Neuron (in vitro differentiated cells): ENCODE data around the gene SPSB2.
"Not testable (repeated sequence)": the region's sequence is repeated elsewhere in the genome, so short reads cannot be mapped to it uniquely, and the experiment has no call there.

Experiments
- H2AFZ ChIP-seq: one replicate; pipeline ENCODE4 v1.6.1; 2013; ENCODE audit warnings: low read depth, mild to moderate bottlenecking, inconsistent platforms, low read length, moderate library complexity
- H3K27me3 ChIP-seq: one replicate; pipeline ENCODE4 v1.6.1; 2013; ENCODE audit warnings: low read length; ENCODE audit not compliant: insufficient read depth
- H3K36me3 ChIP-seq: one replicate; pipeline ENCODE4 v1.6.1; 2013; ENCODE audit warnings: low read length; ENCODE audit not compliant: insufficient read depth
- H3K4me1 ChIP-seq: one replicate; pipeline ENCODE4 v1.6.1; 2013; ENCODE audit warnings: low read length; ENCODE audit not compliant: insufficient read depth
- H3K4me3 ChIP-seq: 2 replicates; pipeline ENCODE4 v1.5.1; 2013; ENCODE audit warnings: mild to moderate bottlenecking, low read length, moderate library complexity
- H3K9me3 ChIP-seq: one replicate; pipeline ENCODE4 v1.6.1; 2013; ENCODE audit warnings: low read length

SPSB2 gene

GRCh38 chr12:6890789-6891645 is 17.9 kb upstream of the SPSB2 start:
- Histone ChIP-seq H3K4me1 (peaks cover 6% of the 10 kb centered on the region), H2AFZ (peak overlapping the region; percentile 92), H3K36me3 (no peaks in the 10 kb centered on the region), H3K4me3 (peak overlapping the region; percentile 49), H3K9me3 (no peaks in the 10 kb centered on the region), H3K27me3 (no peaks in the 10 kb centered on the region)

GRCh38 chr12:6889775-6890573 is 16.9 kb upstream of the SPSB2 start:
- H3K4me1 ChIP-seq, H3K4me3 ChIP-seq, H3K36me3 ChIP-seq, H3K27me3 ChIP-seq, H3K9me3 ChIP-seq: not testable (repeated sequence)
- peak overlapping the region; percentile 92 for H2AFZ ChIP-seq

- H2AFZ ChIP-seq, H3K4me1 ChIP-seq, H3K27me3 ChIP-seq, H3K9me3 ChIP-seq, H3K4me3 ChIP-seq, H3K36me3 ChIP-seq: not testable (repeated sequence)
Measured at GRCh38 chr12:6888794-6889193, 15.7 kb upstream of the SPSB2 start.

- Histone ChIP-seq H3K27me3 (no peaks in the 10 kb centered on the region), H3K4me1 (peaks cover 6% of the 10 kb centered on the region), H3K4me3 (no peak overlapping the region), H3K36me3 (peaks cover 10% of the 10 kb centered on the region), H2AFZ (no peak overlapping the region), H3K9me3 (no peaks in the 10 kb centered on the region)
Measured at GRCh38 chr12:6888360-6888759, 15.3 kb upstream of the SPSB2 start.

- no peak overlapping the region for H2AFZ ChIP-seq
- no peak overlapping the region for H3K4me3 ChIP-seq
- no peaks in the 10 kb centered on the region for H3K27me3 ChIP-seq
- H3K9me3 ChIP-seq = no peaks in the 10 kb centered on the region
- peaks cover 6% of the 10 kb centered on the region for H3K4me1 ChIP-seq
- H3K36me3 ChIP-seq = peaks cover 10% of the 10 kb centered on the region
Measured at GRCh38 chr12:6887460-6887859, 14.4 kb upstream of the SPSB2 start.

- not testable (repeated sequence) for H3K9me3 ChIP-seq, H2AFZ ChIP-seq, H3K4me3 ChIP-seq, H3K27me3 ChIP-seq, H3K4me1 ChIP-seq
- peaks cover 10% of the 10 kb centered on the region for H3K36me3 ChIP-seq
Measured at GRCh38 chr12:6886206-6886999, 13.3 kb upstream of the SPSB2 start.

GRCh38 chr12:6884539-6884938 is 11.4 kb upstream of the SPSB2 start:
- Histone ChIP-seq H3K4me3 (no peak overlapping the region), H3K9me3 (no peaks in the 10 kb centered on the region), H2AFZ (no peak overlapping the region), H3K36me3 (peaks cover 10% of the 10 kb centered on the region), H3K4me1 (no peaks in the 10 kb centered on the region), H3K27me3 (no peaks in the 10 kb centered on the region)

- no peaks in the 10 kb centered on the region for H3K4me1 ChIP-seq
- H2AFZ ChIP-seq = no peak overlapping the region
- H3K27me3 ChIP-seq = no peaks in the 10 kb centered on the region
- no peaks in the 10 kb centered on the region for H3K9me3 ChIP-seq
- no peak overlapping the region for H3K4me3 ChIP-seq
- peaks cover 10% of the 10 kb centered on the region for H3K36me3 ChIP-seq
Measured at GRCh38 chr12:6883683-6884082, 10.6 kb upstream of the SPSB2 start.

- Histone ChIP-seq H3K36me3 (peaks cover 10% of the 10 kb centered on the region), H3K27me3 (no peaks in the 10 kb centered on the region), H3K4me1 (no peaks in the 10 kb centered on the region), H3K9me3 (no peaks in the 10 kb centered on the region), H2AFZ (no peak overlapping the region), H3K4me3 (no peak overlapping the region)
Measured at GRCh38 chr12:6883252-6883651, 10.1 kb upstream of the SPSB2 start.

GRCh38 chr12:6879824-6880223 is 6.7 kb upstream of the SPSB2 start:
- not testable (repeated sequence) for H3K27me3 ChIP-seq

GRCh38 chr12:6874015-6874368 is 889 bp upstream of the SPSB2 start:
- peaks cover 28% of the 10 kb centered on the region for H3K36me3 ChIP-seq
- peaks cover 18% of the 10 kb centered on the region for H3K4me1 ChIP-seq
- not testable (repeated sequence) for H2AFZ ChIP-seq, H3K27me3 ChIP-seq, H3K9me3 ChIP-seq
- H3K4me3 ChIP-seq = peak overlapping the region; percentile 62

More at GRCh38 chr12:6879824-6880223, 6.7 kb upstream of the SPSB2 start:
- H2AFZ ChIP-seq, H3K9me3 ChIP-seq, H3K4me3 ChIP-seq, H3K4me1 ChIP-seq: not testable (repeated sequence)
- H3K36me3 ChIP-seq = peaks cover 11% of the 10 kb centered on the region

GRCh38 chr12:6872073-6873048 is 742 bp downstream of the SPSB2 start:
- Histone ChIP-seq H2AFZ (no peak overlapping the region), H3K4me1 (peaks cover 28% of the 10 kb centered on the region), H3K4me3 (peak overlapping the region; percentile 62), H3K27me3 (no peaks in the 10 kb centered on the region), H3K36me3 (peaks cover 28% of the 10 kb centered on the region), H3K9me3 (no peaks in the 10 kb centered on the region)
